ENCODE results near the gene XAB2. TPM values are rescaled to one million over a fixed set of nuclear protein-coding genes. Genes with fewer than 3 reads are reported as not detected.
A peak's percentile ranks its signal among the peaks of the same experiment; 100 is the strongest.

The XAB2 gene
- total and polyA plus RNA-seq, 2 donors (not counting 3 experiments of a cell fraction or from before 2014, with no cell fraction given), result 37.3 to 47.6 TPM

DNA sequence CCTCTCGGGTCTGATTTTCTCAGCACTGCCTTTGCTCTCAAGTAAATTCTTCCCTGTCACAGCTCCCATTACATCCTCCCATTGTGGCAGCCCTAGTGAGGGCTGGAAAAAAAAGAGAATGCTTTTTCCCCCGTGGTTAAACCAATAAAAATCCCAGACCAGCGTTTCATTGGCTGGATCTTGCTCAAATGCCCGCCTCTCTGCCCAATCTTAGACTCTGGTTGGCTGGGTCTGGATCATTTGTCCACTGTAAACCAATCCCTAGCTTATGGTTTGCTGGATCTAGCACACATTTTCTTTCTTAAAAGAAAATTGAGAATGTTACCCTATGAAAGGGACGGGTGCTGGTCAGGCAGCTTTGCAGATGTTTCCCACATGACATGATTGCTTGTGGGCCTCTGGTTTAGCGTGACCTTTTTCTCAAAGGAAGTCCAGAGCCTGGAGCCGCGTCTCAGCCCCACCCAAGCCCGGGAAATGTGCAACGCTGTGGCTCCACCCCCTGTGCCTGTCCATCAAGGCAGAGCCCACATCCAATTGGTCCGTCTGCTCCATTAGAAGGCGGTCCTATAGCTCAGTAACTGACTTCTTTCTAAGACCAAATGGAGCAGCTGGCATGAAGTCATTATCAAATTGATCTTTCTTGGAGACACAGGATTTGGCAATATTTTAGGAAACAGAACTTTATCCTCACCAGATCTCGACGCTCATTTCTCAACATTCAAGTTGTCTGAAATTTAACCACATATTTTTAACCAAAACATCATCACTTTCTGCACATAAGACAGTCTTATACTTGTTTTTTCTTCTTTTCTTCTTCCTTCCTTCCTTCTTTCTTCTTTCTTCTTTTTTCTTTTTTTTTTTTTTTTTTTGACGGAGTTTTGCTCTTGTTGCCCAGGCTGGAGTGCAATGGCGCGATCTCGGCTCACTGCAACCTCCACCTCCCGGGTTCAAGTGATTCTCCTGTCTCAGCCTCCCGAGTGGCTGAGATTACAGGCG lies 45.0 kb upstream of the XAB2 start:
- H3K9me1 ChIP-seq (replicated peaks; ENCODE audit: control insufficient read depth, extremely low read depth, insufficient read depth, low read length), result no peaks in the 10 kb centered on the region
- H3K4me2 ChIP-seq (ENCODE audit: insufficient read depth, low read length), result no peak overlapping the region
- H3K27me3 ChIP-seq (ENCODE audit: control insufficient read depth in 2 of 2, insufficient read depth in 2 of 2, low read length in 2 of 2), result peaks cover 8 to 12% of the 10 kb centered on the region in 2 experiments
- no peak overlapping the region for H3K4me3 ChIP-seq (replicated peaks in 1 of 3; ENCODE audit: insufficient read depth in 1 of 3, low read depth in 1 of 3, low read length in 3 of 3)
- H3K27ac ChIP-seq (ENCODE audit: insufficient read depth, low read depth, low read length), result no peak overlapping the region
- TF ChIP-seq FOS (IDR thresholded peaks at IDR 0.05; ENCODE audit: borderline replicate concordance, insufficient read depth, low read length), result no peak
- no peak for TF ChIP-seq MYC (IDR thresholded peaks at IDR 0.05; ENCODE audit: low read depth, low read length)
- no peak for TF ChIP-seq MAX (IDR thresholded peaks at IDR 0.05; ENCODE audit: insufficient read depth, insufficient read length)
- TF ChIP-seq, protein P1, sequence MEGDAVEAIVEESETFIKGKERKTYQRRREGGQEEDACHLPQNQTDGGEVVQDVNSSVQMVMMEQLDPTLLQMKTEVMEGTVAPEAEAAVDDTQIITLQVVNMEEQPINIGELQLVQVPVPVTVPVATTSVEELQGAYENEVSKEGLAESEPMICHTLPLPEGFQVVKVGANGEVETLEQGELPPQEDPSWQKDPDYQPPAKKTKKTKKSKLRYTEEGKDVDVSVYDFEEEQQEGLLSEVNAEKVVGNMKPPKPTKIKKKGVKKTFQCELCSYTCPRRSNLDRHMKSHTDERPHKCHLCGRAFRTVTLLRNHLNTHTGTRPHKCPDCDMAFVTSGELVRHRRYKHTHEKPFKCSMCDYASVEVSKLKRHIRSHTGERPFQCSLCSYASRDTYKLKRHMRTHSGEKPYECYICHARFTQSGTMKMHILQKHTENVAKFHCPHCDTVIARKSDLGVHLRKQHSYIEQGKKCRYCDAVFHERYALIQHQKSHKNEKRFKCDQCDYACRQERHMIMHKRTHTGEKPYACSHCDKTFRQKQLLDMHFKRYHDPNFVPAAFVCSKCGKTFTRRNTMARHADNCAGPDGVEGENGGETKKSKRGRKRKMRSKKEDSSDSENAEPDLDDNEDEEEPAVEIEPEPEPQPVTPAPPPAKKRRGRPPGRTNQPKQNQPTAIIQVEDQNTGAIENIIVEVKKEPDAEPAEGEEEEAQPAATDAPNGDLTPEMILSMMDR (IDR thresholded peaks at IDR 0.05; ENCODE audit: extremely low read depth in 1 of 2, insufficient read depth in 1 of 2, low read depth in 1 of 2, low read length in 2 of 2), result no peak
- TF ChIP-seq POLR2A (IDR thresholded peaks at IDR 0.05; ENCODE audit: low read depth, low read length), result no peak
- no peaks in the 10 kb centered on the region for H4K20me1 ChIP-seq (replicated peaks; ENCODE audit: control insufficient read depth, extremely low read depth, insufficient read depth, low read length)
- H3K36me3 ChIP-seq (ENCODE audit: control insufficient read depth in 2 of 2, extremely low read depth in 1 of 2, insufficient read depth in 2 of 2, low read length in 2 of 2), result no peaks in the 10 kb centered on the region
- peak overlapping the region; percentile 64 for H2AFZ ChIP-seq (ENCODE audit: low read depth, low read length)
- CTCF ChIA-PET, result interaction anchor here (1.0 to 3.2 kb wide), 2 partner anchors 22 to 106 kb away, joined by 4 to 24 read pairs; no protein-coding TSS in a partner anchor
- DNase-seq (ENCODE audit: low read depth, low spot score), result peak; percentile 60
- dilution Hi-C loops (cut with MboI; ENCODE audit: extremely low pct_ligation_motif_present, low sequenced_read_pairs), result no loop called here
- no TSS peak for BruUV-seq (replicated peaks)
- POLR2A ChIA-PET, result no interaction called here
- no peaks in the 10 kb centered on the region for H3K79me2 ChIP-seq (ENCODE audit: control insufficient read depth, insufficient read depth, low read length)
- H3K9ac ChIP-seq (replicated peaks; ENCODE audit: extremely low read depth, insufficient read depth, low read length), result no peak overlapping the region
- no peaks in the 10 kb centered on the region for H3K9me3 ChIP-seq (replicated peaks; ENCODE audit: control insufficient read depth, insufficient read depth, low read length)
- intact Hi-C loops (cut with micrococcal nuclease), result no loop called here
- FAIRE-seq, result peak; percentile 21
- H3K4me1 ChIP-seq (ENCODE audit: control insufficient read depth, extremely low read depth, insufficient read depth, low read length), result no peaks in the 10 kb centered on the region

Data from endothelial cell of umbilical vein (primary cell).